SJSA1 (cell line): Measurements from ENCODE around the gene TXNRD1. TPM values are rescaled to one million over a fixed set of nuclear protein-coding genes. Genes with fewer than 3 reads are reported as not detected.

ENCODE experiments used
- DNase-seq, 2 experiments: peaks; one replicate each; pipeline ENCODE4 v3.0.0-alpha.2; 2015 to 2020; ENCODE audit warnings: low spot score in 2 of 2, low read depth in 1 of 2
- H3K27ac ChIP-seq: fragments of 250-450 bp; sonication (Bioruptor Pico); 2 replicates; pipeline ENCODE4 v1.5.1; 2020; ENCODE audit warnings: mild to moderate bottlenecking, moderate library complexity
- H3K27me3 ChIP-seq: fragments of 250-450 bp; sonication (Bioruptor Pico); replicated peaks from 2 replicates; pipeline ENCODE4 v1.5.1; 2020; ENCODE audit warnings: mild to moderate bottlenecking, moderate library complexity
- H3K36me3 ChIP-seq: fragments of 250-450 bp; sonication (Bioruptor Pico); 2 replicates; pipeline ENCODE4 v1.5.1; 2020; ENCODE audit warnings: mild to moderate bottlenecking
- H3K4me1 ChIP-seq: fragments of 250-450 bp; sonication (Bioruptor Pico); replicated peaks from 2 replicates; pipeline ENCODE4 v1.6.1; 2021; ENCODE audit warnings: mild to moderate bottlenecking
- H3K4me3 ChIP-seq: fragments of 250-450 bp; sonication (Bioruptor Pico); 2 replicates; pipeline ENCODE4 v1.5.1; 2020; ENCODE audit warnings: mild to moderate bottlenecking
- H3K9me3 ChIP-seq: fragments of 250-450 bp; sonication (Bioruptor Pico); replicated peaks from 2 replicates; pipeline ENCODE4 v1.5.1; 2020; ENCODE audit warnings: mild to moderate bottlenecking
- total RNA-seq: library from RNA; depleted of rRNA; stranded (reverse); fragments of >200 nt; shearing (Covaris generic); gene quantifications from 2 replicates; pipeline ENCODE4 v1.2.3, GENCODE V29; 2014

TXNRD1 gene
- total RNA-seq, 1 experiment from 2014 or later: 378 TPM

DNA sequence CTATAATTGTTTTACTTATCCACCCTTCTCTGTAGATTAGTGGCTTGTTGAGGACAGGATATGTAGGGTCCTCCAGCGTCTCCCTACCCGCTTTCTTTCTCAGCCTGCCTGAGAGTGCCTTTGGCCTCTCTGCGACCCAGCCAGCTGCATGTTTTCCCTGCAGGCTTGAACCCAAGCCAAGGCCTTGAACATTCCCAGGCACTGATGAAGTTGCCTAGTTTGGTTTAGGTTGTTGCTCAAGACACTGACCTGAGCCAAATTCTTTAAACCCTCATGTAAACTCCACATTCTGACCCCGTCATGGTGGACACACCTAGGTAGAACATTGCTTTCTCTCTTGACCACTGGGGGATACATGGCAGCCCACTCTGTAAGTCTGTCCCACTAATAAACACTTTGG is 33.4 kb upstream of the TXNRD1 start:
- H3K4me3 ChIP-seq: no peak overlapping the region
- no peaks in the 10 kb centered on the region for H3K36me3 ChIP-seq
- H3K4me1 ChIP-seq: peaks cover 11% of the 10 kb centered on the region
- no peak overlapping the region for H3K27ac ChIP-seq
- H3K9me3 ChIP-seq: no peaks in the 10 kb centered on the region
- H3K27me3 ChIP-seq: no peaks in the 10 kb centered on the region
- no peak for DNase-seq

DNA sequence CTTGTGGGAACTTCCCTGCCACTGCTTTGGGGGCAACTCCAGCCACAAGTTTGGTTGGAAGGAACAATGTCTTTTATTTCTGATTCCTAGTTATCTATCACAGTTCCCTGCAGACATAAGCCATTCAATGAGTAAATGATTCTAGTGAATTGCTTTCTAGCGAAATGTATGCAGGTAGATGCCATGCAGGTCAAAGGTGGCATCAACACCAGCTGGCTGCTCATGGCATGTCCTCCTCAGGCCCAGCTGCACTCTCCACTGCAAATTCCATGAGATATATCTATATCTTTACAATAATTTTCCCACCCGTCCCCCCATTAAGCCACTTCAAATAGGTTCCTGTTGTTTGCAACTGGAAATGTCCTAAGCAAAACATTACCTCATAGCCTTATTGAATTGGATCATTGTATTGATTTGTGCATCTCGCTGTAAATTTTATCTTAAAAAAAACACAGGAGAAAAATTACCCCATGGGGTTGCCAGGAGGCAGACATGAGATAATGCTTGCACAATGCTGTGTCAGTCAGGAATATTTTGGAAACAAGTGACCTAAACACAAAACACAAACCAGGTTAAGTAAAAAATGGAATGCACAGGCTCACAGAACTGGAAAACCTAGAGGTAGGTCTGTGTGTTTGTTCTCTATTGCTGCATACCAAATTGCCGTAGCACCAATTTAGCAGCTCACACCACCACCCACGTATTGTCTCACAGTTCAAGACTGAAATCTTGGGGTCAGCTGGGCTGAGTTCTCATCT is 32.8 kb upstream of the TXNRD1 start:
- Histone ChIP-seq H3K27me3 (no peaks in the 10 kb centered on the region), H3K4me3 (no peak overlapping the region), H3K4me1 (peaks cover 4% of the 10 kb centered on the region), H3K36me3 (no peaks in the 10 kb centered on the region), H3K27ac (no peak overlapping the region), H3K9me3 (no peaks in the 10 kb centered on the region)
- DNase-seq: no peak

DNA sequence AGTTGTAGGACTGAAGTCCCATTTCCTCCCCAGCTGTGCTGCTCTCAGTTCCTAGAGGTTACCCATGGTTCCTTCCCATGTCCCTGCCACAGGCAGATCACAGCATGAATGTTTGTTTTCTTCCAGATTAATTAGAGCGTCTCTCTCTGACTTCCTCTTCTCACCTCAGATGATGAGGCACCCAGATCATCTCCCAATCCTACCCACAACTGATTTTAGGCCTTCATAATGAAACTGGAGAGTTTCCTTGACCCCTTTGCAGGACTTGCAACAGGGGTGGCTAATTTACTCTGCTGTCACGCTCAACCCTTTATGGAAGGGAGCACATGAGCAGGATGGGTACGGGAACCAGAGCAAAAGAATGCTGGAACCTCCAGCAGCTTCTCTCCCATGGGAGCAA is 32.1 kb upstream of the TXNRD1 start:
- no peak overlapping the region for H3K4me3 ChIP-seq
- H3K27ac ChIP-seq: no peak overlapping the region
- no peaks in the 10 kb centered on the region for H3K9me3 ChIP-seq
- H3K36me3 ChIP-seq: no peaks in the 10 kb centered on the region
- DNase-seq: no peak
- no peaks in the 10 kb centered on the region for H3K27me3 ChIP-seq
- H3K4me1 ChIP-seq: no peaks in the 10 kb centered on the region

DNA sequence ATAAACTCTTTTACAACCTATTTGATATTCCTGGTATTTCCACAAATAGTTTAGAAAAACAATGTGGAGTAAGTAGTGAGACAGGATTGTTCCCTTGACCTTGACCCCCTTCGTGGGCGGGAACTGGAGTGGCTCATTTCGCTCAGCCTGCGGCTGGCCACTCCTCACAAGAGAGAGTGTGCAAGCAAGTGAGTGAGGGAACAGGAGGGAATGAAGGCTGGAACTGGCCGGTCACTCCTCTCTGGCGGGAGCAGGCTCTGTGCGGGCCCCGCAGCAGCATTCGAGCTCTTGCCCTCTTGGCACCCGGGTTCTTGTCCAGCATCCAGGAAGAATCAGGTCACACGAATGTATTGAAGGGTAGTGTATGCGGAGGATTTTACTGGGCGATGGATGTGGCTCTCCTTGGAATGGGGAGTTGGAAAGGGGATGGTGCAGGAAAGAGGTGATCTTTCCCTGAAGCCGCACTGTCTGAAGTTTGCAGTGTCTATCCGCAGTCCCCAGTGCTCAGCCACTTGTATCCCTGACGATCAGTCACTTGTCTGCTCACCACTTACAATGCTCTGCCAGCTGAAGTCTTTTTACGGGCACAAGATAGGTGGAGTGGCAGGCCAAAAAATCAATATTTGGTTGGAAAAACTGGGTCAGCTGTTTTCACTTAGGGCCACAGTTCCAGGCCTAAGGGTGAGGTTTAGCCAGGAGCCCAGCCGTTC is 28.0 kb upstream of the TXNRD1 start:
- no peak overlapping the region for H3K27ac ChIP-seq
- H3K4me1 ChIP-seq: no peaks in the 10 kb centered on the region
- no peaks in the 10 kb centered on the region for H3K36me3 ChIP-seq
- H3K27me3 ChIP-seq: no peaks in the 10 kb centered on the region
- H3K4me3 ChIP-seq: no peak overlapping the region
- no peaks in the 10 kb centered on the region for H3K9me3 ChIP-seq
- DNase-seq: no peak

DNA sequence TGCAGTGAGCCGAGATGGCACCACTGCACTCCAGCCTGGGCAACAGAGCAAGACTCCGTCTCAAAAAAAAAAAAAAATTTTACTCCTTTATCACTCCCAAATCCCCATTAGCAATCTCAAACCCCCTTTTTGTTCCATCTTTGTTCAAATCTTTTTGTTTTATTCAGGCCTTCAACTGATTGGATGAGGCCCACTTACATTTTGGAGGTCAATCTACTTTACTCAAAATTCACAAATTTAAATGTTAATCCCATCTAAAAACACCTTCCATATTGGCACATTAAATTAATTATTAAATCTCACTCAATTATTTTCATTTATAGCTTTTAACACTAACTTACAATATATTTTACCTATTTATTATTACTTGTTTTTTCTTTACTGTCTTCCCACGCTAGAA is 27.0 kb upstream of the TXNRD1 start:
- H3K4me3 ChIP-seq: no peak overlapping the region
- H3K36me3 ChIP-seq: no peaks in the 10 kb centered on the region
- H3K4me1 ChIP-seq: no peaks in the 10 kb centered on the region
- no peaks in the 10 kb centered on the region for H3K9me3 ChIP-seq
- H3K27me3 ChIP-seq: no peaks in the 10 kb centered on the region
- no peak overlapping the region for H3K27ac ChIP-seq
- no peak for DNase-seq

DNA sequence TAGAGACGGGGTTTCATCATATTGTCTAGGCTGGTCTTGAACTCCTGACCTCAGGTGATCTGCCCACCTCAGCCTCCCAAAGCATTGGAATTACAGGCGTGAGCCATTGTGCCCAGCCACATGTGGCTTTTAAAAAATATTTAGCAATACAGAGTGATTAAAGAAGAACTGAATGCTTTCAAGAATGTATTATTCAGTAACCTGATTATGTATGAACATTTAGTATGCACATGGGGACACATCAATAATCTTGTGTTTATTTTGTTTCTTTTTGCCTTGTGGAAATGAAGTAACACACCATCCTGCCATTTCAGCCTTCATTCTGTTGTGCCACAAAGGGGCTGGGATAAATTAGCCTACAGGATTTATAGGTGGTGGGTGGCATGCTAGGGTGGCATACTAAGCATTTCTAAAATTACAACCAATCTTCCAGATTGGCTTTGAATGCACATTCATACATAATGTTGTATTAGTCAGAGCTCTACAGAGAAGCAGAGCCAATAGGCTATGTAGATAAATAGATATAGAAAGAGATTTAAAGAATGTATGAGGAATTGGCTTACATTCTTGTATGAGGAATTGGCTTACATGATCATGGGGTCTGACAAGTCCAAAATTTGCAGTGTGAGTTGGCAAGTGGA is 25.5 kb upstream of the TXNRD1 start:
- Histone ChIP-seq H3K4me1 (no peaks in the 10 kb centered on the region), H3K27ac (no peak overlapping the region), H3K9me3 (no peaks in the 10 kb centered on the region), H3K4me3 (no peak overlapping the region), H3K27me3 (no peaks in the 10 kb centered on the region), H3K36me3 (no peaks in the 10 kb centered on the region)
- no peak for DNase-seq

DNA sequence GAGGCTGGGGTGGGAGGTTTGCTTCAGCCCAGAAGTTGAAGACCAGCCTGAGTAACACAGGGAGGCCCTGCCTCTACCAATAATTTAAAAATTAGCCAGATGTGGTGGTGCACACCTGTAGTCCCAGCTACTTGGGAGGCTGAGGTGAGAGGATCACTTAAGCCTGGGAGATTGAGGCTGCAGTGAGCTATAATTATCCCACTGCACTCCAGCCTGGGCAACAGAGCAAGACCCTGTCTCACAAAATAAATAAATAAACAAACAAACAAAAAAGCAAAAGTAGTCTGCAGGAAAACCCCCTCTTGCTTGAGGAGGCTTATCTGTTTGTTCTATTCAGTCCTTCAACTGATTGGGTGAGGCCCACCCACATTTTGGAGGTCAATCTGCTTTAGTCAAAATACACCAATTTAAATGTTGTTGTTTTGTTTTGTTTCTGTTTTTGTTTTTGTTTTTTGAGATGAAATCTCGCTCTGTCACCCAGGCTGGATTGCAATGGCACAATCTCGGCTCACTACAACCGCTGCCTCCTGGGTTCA is 24.9 kb upstream of the TXNRD1 start:
- Histone ChIP-seq H3K27ac (no peak overlapping the region), H3K9me3 (no peaks in the 10 kb centered on the region)

DNA sequence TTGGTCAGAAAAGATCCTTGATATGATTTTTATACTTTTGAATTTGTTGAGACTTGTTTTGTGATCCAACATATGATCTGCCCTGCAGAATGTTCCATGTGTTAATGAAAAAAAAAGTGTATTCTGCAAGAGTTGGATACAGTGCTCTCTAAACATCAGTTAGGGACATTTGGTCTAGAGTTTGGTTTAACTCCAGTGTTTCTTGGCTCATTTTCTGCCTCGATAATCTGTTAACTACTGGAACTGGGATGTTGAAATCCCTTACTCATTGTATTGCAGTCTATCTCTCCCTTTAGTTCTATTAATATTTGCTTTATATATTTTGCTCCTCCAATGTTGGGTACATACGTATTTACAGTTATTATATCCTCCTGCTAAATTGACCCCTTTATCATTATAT is 18.3 kb upstream of the TXNRD1 start:
- Histone ChIP-seq H3K27me3 (no peaks in the 10 kb centered on the region), H3K27ac (no peak overlapping the region), H3K36me3 (no peaks in the 10 kb centered on the region), H3K4me1 (0 out of 2 replicates have a peak, but pooled peaks cover 3% of the 10 kb centered on the region), H3K4me3 (no peak overlapping the region), H3K9me3 (peaks cover 10% of the 10 kb centered on the region)
- no peak for DNase-seq

More for the DNA sequence above, 24.9 kb upstream of the TXNRD1 start:
- H3K4me3 ChIP-seq: no peak overlapping the region
- DNase-seq: no peak
- no peaks in the 10 kb centered on the region for H3K27me3 ChIP-seq
- no peaks in the 10 kb centered on the region for H3K36me3 ChIP-seq
- no peaks in the 10 kb centered on the region for H3K4me1 ChIP-seq

DNA sequence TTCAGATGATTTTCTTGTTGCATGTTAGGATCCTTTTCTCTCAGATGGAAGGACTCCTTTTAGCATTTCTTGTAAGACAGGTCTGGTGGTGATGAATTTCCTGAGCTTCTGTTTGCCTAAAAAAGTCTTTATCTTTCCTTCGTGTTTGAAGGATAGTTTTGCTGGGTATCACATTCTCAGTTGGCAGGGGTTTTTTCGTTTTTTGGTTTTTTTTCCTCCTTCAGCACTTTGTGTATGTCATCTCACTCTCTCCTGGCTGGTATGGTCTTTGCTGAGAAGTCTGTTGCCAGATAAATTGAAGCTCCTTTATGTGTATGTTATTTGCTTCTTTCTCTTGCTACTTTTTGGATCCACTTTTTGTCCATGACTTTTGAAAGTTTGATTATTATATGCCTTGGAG is 15.6 kb upstream of the TXNRD1 start:
- Histone ChIP-seq H3K27ac (no peak overlapping the region), H3K27me3 (no peaks in the 10 kb centered on the region), H3K9me3 (peaks cover 10% of the 10 kb centered on the region), H3K4me1 (0 out of 2 replicates have a peak, but pooled peaks cover 3% of the 10 kb centered on the region), H3K4me3 (no peak overlapping the region), H3K36me3 (no peaks in the 10 kb centered on the region)
- DNase-seq: no peak

DNA sequence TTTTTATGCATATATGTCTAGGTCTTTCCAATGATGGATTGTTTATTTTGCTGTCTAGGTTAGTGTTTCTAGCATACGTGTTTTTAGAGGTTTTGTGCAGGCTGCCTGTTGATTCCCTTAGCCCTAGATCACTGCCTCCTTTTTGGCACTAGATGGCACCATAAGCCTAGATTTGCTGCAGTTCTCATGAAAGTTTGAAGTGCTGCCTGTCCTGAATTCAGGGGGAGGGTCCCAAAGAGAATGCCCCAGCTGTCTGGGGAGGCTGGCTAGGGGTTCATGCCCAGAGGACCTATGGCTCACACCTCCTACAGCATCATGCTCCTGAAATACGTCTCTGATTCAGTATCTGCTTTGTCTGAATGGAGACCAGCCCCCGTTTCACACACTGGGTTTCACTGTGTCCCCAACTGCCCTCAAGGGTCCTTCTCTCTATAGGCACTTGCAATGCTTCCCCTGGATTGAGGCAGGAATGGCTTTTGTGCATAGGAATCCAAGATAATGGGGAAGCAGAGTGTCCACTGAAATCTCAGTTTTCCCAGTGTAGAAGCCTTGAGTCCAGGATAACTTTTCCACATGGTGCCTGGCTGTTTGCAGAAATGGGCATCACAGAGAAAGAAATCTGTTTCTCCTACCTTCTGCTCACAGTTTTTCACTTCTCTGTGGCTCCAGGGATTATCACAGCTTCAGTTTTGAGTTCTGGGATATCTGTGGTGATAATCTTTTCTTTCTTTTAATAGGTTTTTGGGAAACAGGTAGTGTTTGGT is 14.2 kb upstream of the TXNRD1 start:
- DNase-seq: peak in 1 of 2 experiments; percentile 58

DNA sequence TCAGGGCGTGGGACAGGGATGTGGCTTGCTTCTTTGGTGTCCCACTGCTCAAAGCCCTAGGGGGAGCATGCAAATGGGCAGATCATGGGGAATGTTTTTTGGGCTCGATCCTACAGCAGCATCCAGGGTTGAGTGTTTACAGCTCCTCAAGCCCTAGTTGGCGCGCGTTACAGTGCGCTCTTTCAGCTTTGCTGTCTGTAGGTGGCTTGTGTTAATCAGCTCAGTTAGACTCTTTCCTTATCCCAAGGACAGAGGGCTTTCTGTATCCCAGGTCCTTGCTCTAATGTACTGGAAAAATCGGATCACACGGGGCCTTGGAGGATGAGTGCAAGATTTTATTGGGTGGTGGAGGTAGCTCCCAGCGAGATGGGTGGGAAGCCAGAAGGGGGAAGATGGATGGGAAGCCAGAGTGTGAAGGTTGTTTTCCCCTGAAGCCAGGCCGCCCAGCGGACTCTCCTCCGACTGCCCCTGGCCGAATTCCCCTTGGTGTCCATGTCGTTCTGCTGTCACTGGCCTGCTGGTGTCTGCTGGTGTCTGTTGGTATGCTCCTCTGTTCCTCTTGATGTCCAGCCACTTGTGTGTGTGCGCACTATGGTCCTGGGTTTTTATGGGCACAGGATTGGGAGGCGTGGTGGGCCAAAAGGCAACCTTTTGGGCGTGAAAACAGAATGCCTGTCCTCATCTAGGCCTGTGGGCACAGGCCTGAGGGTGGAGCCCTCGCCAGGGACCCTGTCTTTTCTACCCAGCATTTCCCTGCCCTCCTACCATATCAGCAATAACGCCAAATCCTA is 10.7 kb upstream of the TXNRD1 start:
- Histone ChIP-seq H3K27me3 (no peaks in the 10 kb centered on the region), H3K9me3 (peaks cover 9% of the 10 kb centered on the region), H3K27ac (no peak overlapping the region), H3K4me1 (0 out of 2 replicates have a peak, but pooled peaks cover 3% of the 10 kb centered on the region), H3K4me3 (no peak overlapping the region), H3K36me3 (no peaks in the 10 kb centered on the region)
- DNase-seq: no peak

More for the DNA sequence above, 14.2 kb upstream of the TXNRD1 start:
- Histone ChIP-seq H3K36me3 (no peaks in the 10 kb centered on the region), H3K4me3 (no peak overlapping the region), H3K27ac (no peak overlapping the region), H3K27me3 (no peaks in the 10 kb centered on the region), H3K4me1 (0 out of 2 replicates have a peak, but pooled peaks cover 3% of the 10 kb centered on the region), H3K9me3 (peaks cover 10% of the 10 kb centered on the region)

DNA sequence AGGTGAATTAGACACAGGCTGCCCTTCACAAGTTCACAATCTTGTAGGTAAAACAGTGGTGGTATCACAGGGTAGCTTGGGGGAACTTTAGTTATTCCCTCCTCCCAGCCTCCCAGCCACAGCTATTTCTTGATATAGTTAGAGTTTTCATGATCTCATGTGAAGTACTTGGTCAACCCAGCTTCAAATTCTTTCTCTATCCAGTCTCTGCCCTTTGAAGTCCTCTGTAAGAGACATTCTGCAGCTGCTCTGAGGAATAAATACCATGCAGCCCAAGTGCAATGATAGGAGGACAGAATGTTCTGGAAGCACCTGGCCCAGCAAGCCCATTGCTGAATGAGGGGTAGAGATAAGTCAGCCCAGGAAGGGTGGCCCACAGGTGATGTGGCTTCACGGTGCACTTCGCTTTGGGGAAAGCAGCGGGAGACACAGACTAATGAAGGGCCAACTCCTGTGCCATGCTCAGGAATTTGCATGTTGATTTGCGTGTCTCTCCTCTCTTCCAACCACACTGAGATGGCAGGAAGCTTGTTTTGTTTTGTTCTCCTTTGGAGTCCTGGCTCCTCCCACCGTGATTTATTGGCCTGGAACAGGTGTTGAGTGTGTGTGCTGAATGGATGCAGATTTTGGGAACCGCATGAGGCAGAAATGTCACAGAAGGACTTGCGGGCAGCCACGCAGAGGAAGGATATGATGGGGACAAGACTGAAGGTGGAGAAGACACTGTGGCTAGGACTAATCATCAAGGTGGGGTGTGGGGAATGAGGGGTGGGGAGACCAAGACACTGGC is 8.0 kb upstream of the TXNRD1 start:
- no peak overlapping the region for H3K4me3 ChIP-seq
- no peaks in the 10 kb centered on the region for H3K9me3 ChIP-seq
- no peaks in the 10 kb centered on the region for H3K4me1 ChIP-seq
- no peaks in the 10 kb centered on the region for H3K36me3 ChIP-seq
- H3K27ac ChIP-seq: no peak overlapping the region
- no peaks in the 10 kb centered on the region for H3K27me3 ChIP-seq
- no peak for DNase-seq
